NCI-H1092 (cell line): ENCODE results near the gene ANK3.

Experiments used
- DNase-seq: peaks from one replicate; lab custom pipeline; 2025; lab: John Stamatoyannopoulos, UW

Gene ANK3

GRCh38 chr10:60413306-60414012 is 23.8 kb upstream of the ANK3 start:
- no peak for DNase-seq

GRCh38 chr10:60410970-60411369 is 21.3 kb upstream of the ANK3 start:
- DNase-seq: no peak

GRCh38 chr10:60409202-60409601 is 19.5 kb upstream of the ANK3 start:
- no peak for DNase-seq

GRCh38 chr10:60406182-60406581 is 16.5 kb upstream of the ANK3 start:
- DNase-seq: no peak

- no peak for DNase-seq
Measured at GRCh38 chr10:60405172-60405571, 15.5 kb upstream of the ANK3 start.

GRCh38 chr10:60403168-60403873 is 13.6 kb upstream of the ANK3 start:
- no peak for DNase-seq

GRCh38 chr10:60400366-60400765 is 10.7 kb upstream of the ANK3 start:
- no peak for DNase-seq

- peak; percentile 11 for DNase-seq
Measured at GRCh38 chr10:60399328-60399727, 9.7 kb upstream of the ANK3 start.

GRCh38 chr10:60397792-60398191 is 8.1 kb upstream of the ANK3 start:
- no peak for DNase-seq

- DNase-seq: no peak
Measured at GRCh38 chr10:60396766-60397165, 7.1 kb upstream of the ANK3 start.

- DNase-seq: no peak
Measured at GRCh38 chr10:60395711-60396110, 6.0 kb upstream of the ANK3 start.

- DNase-seq: no peak
Measured at GRCh38 chr10:60394446-60394845, 4.8 kb upstream of the ANK3 start.

GRCh38 chr10:60390224-60390626 is 550 bp upstream of the ANK3 start:
- DNase-seq: no peak

GRCh38 chr10:60388709-60389301 is 870 bp downstream of the ANK3 start:
- no peak for DNase-seq

- no peak for DNase-seq
Measured at GRCh38 chr10:60388116-60388625, 1.5 kb downstream of the ANK3 start.

- DNase-seq: peak; percentile 38
Measured at GRCh38 chr10:60387531-60387930, 2.1 kb downstream of the ANK3 start.

- no peak for DNase-seq
Measured at GRCh38 chr10:60385399-60385738, 4.3 kb downstream of the ANK3 start.

GRCh38 chr10:60384708-60385398 is 4.8 kb downstream of the ANK3 start:
- DNase-seq: no peak

GRCh38 chr10:60384011-60384410 is 5.7 kb downstream of the ANK3 start:
- DNase-seq: no peak

- no peak for DNase-seq
Measured at GRCh38 chr10:60382946-60383681, 6.6 kb downstream of the ANK3 start.

GRCh38 chr10:60380781-60381180 is 8.9 kb downstream of the ANK3 start:
- DNase-seq: no peak

GRCh38 chr10:60377955-60378354 is 11.7 kb downstream of the ANK3 start:
- no peak for DNase-seq
